CD14-positive monocyte (primary cell): Measurements from ENCODE around the gene DAZAP1. TPM values are rescaled to one million over a fixed set of nuclear protein-coding genes. Genes with fewer than 3 reads are reported as not detected.

Experiments used
- DNase-seq, 3 donors: peaks; one replicate each; pipeline ENCODE4 v3.0.0-alpha.2; 2011 to 2022
- H2AFZ ChIP-seq: 2 replicates; pipeline ENCODE4 v1.6.0; 2012; ENCODE audit warnings: mild to moderate bottlenecking, low read depth, low read length, inconsistent platforms; ENCODE audit not compliant: insufficient read depth, poor library complexity, severe bottlenecking
- H3K27ac ChIP-seq, 2 donors: 1 replicate in 1 of 2; 2 replicates in 1 of 2; pipeline ENCODE4 v1.5.1; 2012 to 2013; ENCODE audit warnings: low read length in 2 of 2, control low read depth in 1 of 2, inconsistent platforms in 1 of 2, low read depth in 1 of 2, mild to moderate bottlenecking in 1 of 2
- H3K27me3 ChIP-seq, 2 donors: one replicate each; pipeline versions ENCODE4 v1.6.0 to v1.6.1; 2011 to 2013; ENCODE audit warnings: low read length in 2 of 2; ENCODE audit not compliant: control insufficient read depth in 2 of 2, insufficient read depth in 2 of 2
- H3K36me3 ChIP-seq, 2 donors: replicated peaks in 1 of 2; 1 replicate in 1 of 2; 2 replicates in 1 of 2; pipeline versions ENCODE4 v1.5.1 to v1.6.1; 2012 to 2013; ENCODE audit warnings: low read length in 2 of 2, control low read depth in 1 of 2, inconsistent platforms in 1 of 2, mild to moderate bottlenecking in 1 of 2; ENCODE audit not compliant: insufficient read depth in 2 of 2, control insufficient read depth in 1 of 2
- H3K4me1 ChIP-seq, 2 donors: 1 replicate in 1 of 2; 2 replicates in 1 of 2; pipeline versions ENCODE4 v1.5.1 to v1.6.1; 2012 to 2013; ENCODE audit warnings: low read length in 2 of 2, control low read depth in 1 of 2, inconsistent platforms in 1 of 2, mild to moderate bottlenecking in 1 of 2, moderate library complexity in 1 of 2; ENCODE audit not compliant: insufficient read depth in 2 of 2, control insufficient read depth in 1 of 2
- H3K4me2 ChIP-seq: replicated peaks from 2 replicates; pipeline ENCODE3; 2012; ENCODE audit warnings: low read length, moderate library complexity, mild to moderate bottlenecking; ENCODE audit not compliant: poor library complexity, severe bottlenecking; ENCODE audit errors: extremely low read depth
- H3K4me3 ChIP-seq, 3 experiments: fragments of 200-600 bp in 1 of 3; sonication (generic) in 1 of 3; replicated peaks in 1 of 3; 1 replicate in 2 of 3; 2 replicates in 1 of 3; pipeline ENCODE4 v1.5.1; 2011 to 2013; ENCODE audit warnings: low read length in 3 of 3, mild to moderate bottlenecking in 3 of 3, control low read depth in 2 of 3, low read depth in 2 of 3, inconsistent platforms in 1 of 3, moderate library complexity in 1 of 3
- H3K79me2 ChIP-seq: 2 replicates; pipeline ENCODE4 v1.6.0; 2012; ENCODE audit warnings: mild to moderate bottlenecking, control low read depth, inconsistent platforms, low read length, moderate library complexity; ENCODE audit not compliant: insufficient read depth
- H3K9ac ChIP-seq: 2 replicates; pipeline ENCODE4 v1.6.0; 2017; ENCODE audit warnings: low read length, mild to moderate bottlenecking; ENCODE audit not compliant: insufficient read depth, poor library complexity, severe bottlenecking
- H3K9me3 ChIP-seq, 2 donors: replicated peaks in 1 of 2; 1 replicate in 1 of 2; 2 replicates in 1 of 2; pipeline versions ENCODE4 v1.5.1 to v1.6.1; 2012 to 2013; ENCODE audit warnings: low read length in 2 of 2, control low read depth in 1 of 2; ENCODE audit not compliant: control insufficient read depth in 1 of 2, insufficient read depth in 1 of 2
- H4K20me1 ChIP-seq: 2 replicates; pipeline ENCODE4 v1.6.0; 2012; ENCODE audit warnings: mild to moderate bottlenecking, low read length, control low read depth, moderate library complexity; ENCODE audit not compliant: insufficient read depth
- H3K27ac Mint-ChIP-seq, 7 donors: one replicate each; pipeline ENCODE4 v1.8.0; 2020; ENCODE audit warnings: mild to moderate bottlenecking in 7 of 7, mixed read lengths in 7 of 7, moderate library complexity in 6 of 7, inconsistent platforms in 2 of 7
- H3K27me3 Mint-ChIP-seq, 3 donors: one replicate each; pipeline ENCODE4 v1.8.0; 2021 to 2022; ENCODE audit warnings: low read depth in 3 of 3, mild to moderate bottlenecking in 3 of 3, mixed read lengths in 3 of 3, moderate library complexity in 3 of 3, inconsistent platforms in 1 of 3
- H3K36me3 Mint-ChIP-seq, 2 donors: one replicate each; pipeline ENCODE4 v1.8.0; 2020; ENCODE audit warnings: mixed read lengths in 2 of 2, inconsistent platforms in 1 of 2, mild to moderate bottlenecking in 1 of 2
- H3K4me1 Mint-ChIP-seq: one replicate; pipeline ENCODE4 v1.8.0; 2020; ENCODE audit warnings: mild to moderate bottlenecking, mixed read lengths
- H3K4me3 Mint-ChIP-seq, 2 donors: one replicate each; pipeline ENCODE4 v1.8.0; 2020; ENCODE audit warnings: mild to moderate bottlenecking in 2 of 2, mixed read lengths in 2 of 2, moderate library complexity in 1 of 2
- H3K9me3 Mint-ChIP-seq, 7 donors: one replicate each; pipeline ENCODE4 v1.8.0; 2020 to 2022; ENCODE audit warnings: mixed read lengths in 7 of 7, mild to moderate bottlenecking in 6 of 7, moderate library complexity in 6 of 7, inconsistent platforms in 2 of 7
- WGBS: methylation state at CpG from one replicate; pipeline ENCODE4 v1.1.5; 2013; ENCODE audit warnings: missing lambda C conversion rate; ENCODE audit not compliant: insufficient coverage; 5-methylcytosine and 5-hydroxymethylcytosine counted together
- intact Hi-C, 2 donors: fragments of 100-400 bp; cut with micrococcal nuclease; formaldehyde crosslinking; loops; one replicate each; pipeline versions ENCODE4 v1.15.0 to v1.15.1; 2023
- polyA plus RNA-seq, 3 donors: library from polyadenylated mRNA; depleted of rRNA in 1 of 3; unstranded in 2 of 3; stranded (reverse) in 1 of 3; fragments of 300-500 nt in 2 of 3; fragments of >200 nt in 1 of 3; fragmentation: Illumina TruSeq in 2 of 3; gene quantifications; 1 replicate in 2 of 3; 2 replicates in 1 of 3; pipeline ENCODE4 v1.2.3, GENCODE V29; 2012 to 2021
- TF ChIP-seq, protein P1 (sequence below): fragments of 200-600 bp; IDR thresholded peaks from one replicate; pipeline ENCODE4 v1.8.0; 2022; ENCODE audit warnings: antibody characterized with exemption, mild to moderate bottlenecking

DAZAP1 gene
- polyA plus RNA-seq, 3 donors: 3.3 to 57.1 (median 4.2) TPM

DNA sequence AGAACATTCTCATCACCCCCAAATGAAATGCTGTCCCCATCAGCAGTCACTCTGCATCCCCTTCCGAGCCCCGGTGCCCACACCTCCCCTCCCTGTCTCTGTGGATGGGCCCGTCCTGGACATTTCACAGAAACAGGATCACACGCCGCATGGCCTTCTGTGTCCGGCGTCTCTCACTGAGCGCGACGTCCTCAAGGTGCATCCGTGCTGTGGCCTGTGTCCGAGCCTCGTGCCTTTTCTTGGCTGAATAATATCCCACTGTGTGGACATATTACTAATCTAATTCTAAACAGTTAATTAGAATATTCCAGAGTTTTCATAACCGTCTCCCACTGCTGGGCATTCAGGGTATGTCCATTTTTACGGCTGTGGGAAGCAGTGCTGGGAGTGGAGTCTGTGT is 15.0 kb upstream of the DAZAP1 start:
- H3K9me3 Mint-ChIP-seq: no peaks in the 10 kb centered on the region
- no peak overlapping the region for H3K9ac ChIP-seq
- peaks cover 0 to 3% (median 0%) of the 10 kb centered on the region in 3 donors for H3K27me3 Mint-ChIP-seq
- peaks cover 0 to 11% of the 10 kb centered on the region in 2 donors for H3K4me1 ChIP-seq
- H3K4me3 Mint-ChIP-seq: no peak overlapping the region
- no peak overlapping the region for H3K4me3 ChIP-seq
- TF ChIP-seq, protein P1, sequence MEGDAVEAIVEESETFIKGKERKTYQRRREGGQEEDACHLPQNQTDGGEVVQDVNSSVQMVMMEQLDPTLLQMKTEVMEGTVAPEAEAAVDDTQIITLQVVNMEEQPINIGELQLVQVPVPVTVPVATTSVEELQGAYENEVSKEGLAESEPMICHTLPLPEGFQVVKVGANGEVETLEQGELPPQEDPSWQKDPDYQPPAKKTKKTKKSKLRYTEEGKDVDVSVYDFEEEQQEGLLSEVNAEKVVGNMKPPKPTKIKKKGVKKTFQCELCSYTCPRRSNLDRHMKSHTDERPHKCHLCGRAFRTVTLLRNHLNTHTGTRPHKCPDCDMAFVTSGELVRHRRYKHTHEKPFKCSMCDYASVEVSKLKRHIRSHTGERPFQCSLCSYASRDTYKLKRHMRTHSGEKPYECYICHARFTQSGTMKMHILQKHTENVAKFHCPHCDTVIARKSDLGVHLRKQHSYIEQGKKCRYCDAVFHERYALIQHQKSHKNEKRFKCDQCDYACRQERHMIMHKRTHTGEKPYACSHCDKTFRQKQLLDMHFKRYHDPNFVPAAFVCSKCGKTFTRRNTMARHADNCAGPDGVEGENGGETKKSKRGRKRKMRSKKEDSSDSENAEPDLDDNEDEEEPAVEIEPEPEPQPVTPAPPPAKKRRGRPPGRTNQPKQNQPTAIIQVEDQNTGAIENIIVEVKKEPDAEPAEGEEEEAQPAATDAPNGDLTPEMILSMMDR: no peak
- intact Hi-C loops: no loop called here
- peaks cover 48 to 67% of the 10 kb centered on the region in 2 donors for H3K36me3 Mint-ChIP-seq
- peaks cover 5% of the 10 kb centered on the region for H4K20me1 ChIP-seq
- H2AFZ ChIP-seq: no peak overlapping the region
- H3K4me2 ChIP-seq: no peak overlapping the region
- H3K79me2 ChIP-seq: no peaks in the 10 kb centered on the region
- H3K27ac ChIP-seq: no peak overlapping the region
- DNase-seq: no peak
- H3K9me3 ChIP-seq: no peaks in the 10 kb centered on the region
- 100% methylated on average over 5 of the region's 15 CpGs for WGBS
- no peak overlapping the region for H3K27ac Mint-ChIP-seq
- peaks cover 68 to 70% of the 10 kb centered on the region in 2 donors for H3K36me3 ChIP-seq
- H3K27me3 ChIP-seq: no peaks in the 10 kb centered on the region
- H3K4me1 Mint-ChIP-seq: peaks cover 6% of the 10 kb centered on the region

DNA sequence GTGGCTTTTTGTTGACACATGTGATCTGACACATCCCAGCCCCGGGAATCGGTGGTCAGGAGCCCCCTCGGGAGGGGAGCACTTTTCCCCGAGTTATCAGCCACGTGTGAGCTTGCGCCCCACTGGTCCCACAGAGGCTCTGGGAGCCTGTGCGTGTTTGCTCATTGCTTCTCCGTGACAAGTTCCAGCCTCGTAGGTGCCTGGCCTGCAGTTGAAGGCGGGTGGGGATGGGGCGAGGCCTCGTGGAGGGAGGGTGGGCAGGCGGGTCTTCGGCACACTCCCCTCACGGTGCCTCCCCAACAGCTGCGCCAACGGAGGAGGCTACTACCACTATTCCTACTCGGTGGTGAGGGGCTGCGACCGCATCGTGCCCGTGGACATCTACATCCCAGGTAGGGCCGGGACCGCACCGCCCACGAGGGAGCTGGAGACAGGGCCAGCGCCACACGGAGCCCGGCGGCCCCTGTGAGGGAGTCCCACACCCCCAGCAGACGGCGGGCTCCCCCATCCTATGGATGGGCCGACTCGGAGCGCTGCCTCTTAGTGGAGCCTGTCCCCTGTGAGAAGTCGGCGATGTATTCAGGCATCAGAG is 14.4 kb upstream of the DAZAP1 start:
- Mint-ChIP-seq H3K36me3 (peaks cover 48 to 62% of the 10 kb centered on the region in 2 donors), H3K4me3 (no peak overlapping the region), H3K4me1 (peaks cover 6% of the 10 kb centered on the region), H3K27ac (no peak overlapping the region), H3K9me3 (no peaks in the 10 kb centered on the region), H3K27me3 (peaks cover 0 to 3% (median 0%) of the 10 kb centered on the region in 3 donors)
- Histone ChIP-seq H3K27ac (no peak overlapping the region), H3K4me1 (peaks cover 0 to 11% of the 10 kb centered on the region in 2 donors), H3K4me3 (no peak overlapping the region), H3K27me3 (no peaks in the 10 kb centered on the region), H3K9ac (no peak overlapping the region), H3K36me3 (peaks cover 66 to 68% of the 10 kb centered on the region in 2 donors), H3K9me3 (no peaks in the 10 kb centered on the region), H3K4me2 (no peak overlapping the region), H3K79me2 (no peaks in the 10 kb centered on the region), H4K20me1 (peaks cover 3% of the 10 kb centered on the region), H2AFZ (no peak overlapping the region)
- intact Hi-C loops: no loop called here
- 100% methylated on average over 21 of the region's 37 CpGs for WGBS
- DNase-seq: no peak
- TF ChIP-seq, protein P1: no peak
